Regular cardiac myocyte (primary cell): Measurements from ENCODE around the gene IL12A. TPM values are rescaled to one million over a fixed set of nuclear protein-coding genes. Genes with fewer than 3 reads are reported as not detected.

Experiments used
- total RNA-seq: library from RNA; depleted of rRNA; stranded (reverse); fragments of >200 nt; gene quantifications from 2 replicates; pipeline ENCODE4 v1.2.3, GENCODE V29; 2014

Gene IL12A
- total RNA-seq: 1.2 and 1.4 TPM in 2 replicates

GRCh38 chr3:159988617-159989271, at the start of gene IL12A:
Gene IL12A (plus strand): TSS chr3:159988835.

Other genes starting within 250 kb of the IL12A start
- 2.1 and 2.8 TPM in 2 replicates for gene SCHIP1, start 149.0 kb upstream of the IL12A start, total RNA-seq
- gene C3orf80, start 236.6 kb downstream of the IL12A start, total RNA-seq: 0.58 and 1.1 TPM in 2 replicates